Fibroblast of skin of left quadriceps (primary cell): ENCODE results near the gene DDIT4L.
"Not testable (repeated sequence)": the region's sequence is repeated elsewhere in the genome, so short reads cannot be mapped to it uniquely, and the experiment has no call there.

ENCODE experiments used
- DNase-seq, 2 experiments: peaks; one replicate each; pipeline ENCODE4 v3.0.0-alpha.2; 2013; ENCODE audit warnings: low read depth in 2 of 2

Gene DDIT4L

DNA sequence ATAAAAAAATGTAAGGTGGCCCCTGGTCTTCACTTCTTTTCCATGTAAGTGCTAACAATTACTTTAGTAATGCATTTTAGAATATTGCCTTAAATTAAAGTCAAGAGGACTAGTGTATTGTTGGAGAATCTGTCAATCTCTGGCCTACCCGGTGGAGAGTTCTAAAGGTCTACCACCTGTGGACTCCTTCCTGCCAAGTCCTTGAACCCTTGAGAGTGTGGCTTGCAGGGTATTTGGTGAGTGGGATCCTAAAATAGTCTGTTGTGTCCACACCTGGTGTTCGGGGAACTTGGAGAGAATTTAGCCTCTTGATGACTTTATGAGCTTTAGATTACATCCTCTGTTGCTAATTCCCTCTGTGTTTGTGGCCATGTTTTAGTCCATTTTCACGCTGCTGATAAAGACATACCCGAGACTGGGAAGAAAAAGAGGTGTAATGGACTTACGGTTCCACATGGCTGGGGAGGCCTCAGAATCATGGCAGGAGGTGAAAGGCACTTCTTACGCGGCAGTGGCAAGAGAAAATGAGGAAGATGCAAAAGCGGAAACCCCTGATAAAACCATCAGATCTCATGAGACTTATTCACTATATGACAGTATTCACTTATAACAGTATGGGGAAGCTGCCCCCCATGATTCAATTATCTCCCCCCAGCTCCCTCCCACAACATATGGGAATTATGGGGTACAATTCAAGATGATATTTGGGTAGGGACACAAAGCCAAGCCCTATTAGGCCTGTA lies 23.8 kb downstream of the DDIT4L start:
- no peak for DNase-seq

DNA sequence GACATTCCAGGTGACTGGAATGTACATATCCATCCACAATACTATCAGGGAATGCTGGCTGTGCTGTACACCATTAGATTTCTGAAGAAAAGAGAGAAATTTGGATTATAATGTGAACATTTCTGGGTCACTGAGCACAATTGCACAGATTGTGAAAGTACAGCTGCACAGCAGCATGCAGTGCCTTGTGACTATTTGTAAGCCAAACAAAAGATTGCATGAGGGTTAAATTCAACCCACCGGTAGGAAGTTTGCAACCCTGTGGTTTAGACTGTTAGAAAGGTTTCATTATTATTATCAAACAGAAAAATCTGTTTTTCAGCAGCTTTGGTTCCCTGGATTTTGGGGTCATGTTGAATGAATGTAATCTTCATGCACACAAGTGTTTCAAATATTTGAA lies 24.5 kb downstream of the DDIT4L start:
- no peak for DNase-seq

DNA sequence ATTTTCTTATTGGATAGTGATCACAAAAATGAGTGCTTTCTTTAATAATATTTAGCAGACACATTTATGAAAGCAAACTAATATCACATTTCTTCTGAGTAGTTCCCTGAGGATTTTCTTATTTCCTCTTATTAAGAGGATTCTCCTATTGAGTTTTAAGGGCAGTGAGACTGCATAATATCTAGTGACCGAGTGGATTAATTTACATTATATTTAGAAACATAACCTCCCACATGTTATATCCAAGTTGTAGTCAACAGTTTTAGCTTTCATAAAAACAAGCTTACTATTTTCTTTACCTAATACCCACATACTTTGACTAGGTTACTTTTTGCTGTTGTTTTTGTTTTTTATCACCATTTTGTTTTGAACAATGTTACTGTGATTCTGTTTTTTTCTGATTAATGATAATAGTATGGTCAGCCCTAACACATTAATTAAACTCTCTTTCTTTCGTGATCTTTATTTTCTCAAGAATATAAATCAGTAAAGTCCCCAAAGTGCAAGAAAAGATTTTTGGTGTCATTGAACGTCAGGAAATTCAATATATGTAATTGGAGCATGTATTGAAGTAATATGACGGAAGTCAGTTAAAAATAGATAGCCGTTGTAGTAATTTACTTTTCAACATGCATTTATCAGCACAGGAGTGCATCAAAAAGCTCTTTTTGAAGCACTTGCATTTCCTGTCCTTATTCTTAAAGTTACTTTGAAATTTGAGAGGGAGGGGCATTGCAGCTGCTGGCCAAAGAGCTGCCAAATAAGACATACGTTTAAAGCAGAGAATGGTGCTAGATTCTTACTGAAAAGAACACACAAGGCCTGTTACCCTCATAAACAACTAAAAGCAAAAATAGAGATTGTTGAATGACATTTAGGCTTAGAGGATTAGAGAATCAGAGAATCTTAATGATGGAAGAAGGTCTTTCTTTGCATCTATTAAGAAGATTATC lies 25.2 kb downstream of the DDIT4L start:
- DNase-seq, result no peak

DNA sequence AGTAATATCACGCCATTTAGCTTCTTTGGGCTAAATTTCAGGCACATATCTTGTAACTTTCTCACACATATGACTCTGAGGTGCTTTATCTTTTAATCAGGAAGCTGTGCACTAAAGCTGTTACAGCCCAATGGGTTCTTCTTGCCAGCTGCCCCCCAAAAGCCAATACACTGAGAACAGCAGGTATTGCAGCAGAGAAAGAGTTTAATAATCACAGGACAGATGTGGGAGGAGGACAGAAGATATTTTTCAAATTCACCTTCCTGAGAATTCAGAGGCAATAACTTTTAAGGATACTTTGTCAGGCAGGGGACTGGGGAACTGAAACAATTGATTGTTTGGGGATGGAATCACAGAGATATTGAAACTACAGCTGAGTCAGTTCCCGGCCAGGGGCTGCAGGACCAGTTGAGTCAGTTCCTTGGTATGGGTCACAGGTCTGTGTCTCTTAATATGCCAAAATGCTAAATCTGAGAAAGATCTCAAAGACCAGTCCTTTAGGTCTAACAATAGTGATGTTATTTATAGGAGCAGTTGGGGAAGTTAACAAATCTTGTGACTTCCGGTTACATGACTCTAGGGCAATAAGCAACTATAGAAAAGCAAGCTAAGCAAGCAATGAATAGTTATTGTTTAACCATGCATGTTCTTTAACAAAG lies 28.1 kb downstream of the DDIT4L start:
- no peak for DNase-seq

DNA sequence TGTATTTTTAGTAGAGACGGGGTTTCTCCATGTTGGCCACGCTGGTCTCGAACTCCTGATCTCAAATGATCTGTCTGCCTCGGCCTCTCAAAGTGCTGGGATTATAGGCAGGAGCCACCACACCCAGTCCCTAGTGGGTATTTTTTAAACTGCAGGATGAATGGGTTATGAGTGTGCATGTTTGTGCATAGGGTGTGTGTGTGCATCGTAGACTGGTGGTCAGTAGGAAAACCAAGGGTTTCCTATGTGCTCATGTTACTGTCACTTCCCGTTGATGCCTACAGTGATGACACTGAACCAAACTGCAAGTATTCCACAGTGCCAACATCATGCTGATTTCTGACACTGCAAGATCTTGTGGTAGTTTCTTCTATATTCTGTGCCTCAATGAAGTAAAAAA lies 41.1 kb downstream of the DDIT4L start:
- DNase-seq, result no peak

DNA sequence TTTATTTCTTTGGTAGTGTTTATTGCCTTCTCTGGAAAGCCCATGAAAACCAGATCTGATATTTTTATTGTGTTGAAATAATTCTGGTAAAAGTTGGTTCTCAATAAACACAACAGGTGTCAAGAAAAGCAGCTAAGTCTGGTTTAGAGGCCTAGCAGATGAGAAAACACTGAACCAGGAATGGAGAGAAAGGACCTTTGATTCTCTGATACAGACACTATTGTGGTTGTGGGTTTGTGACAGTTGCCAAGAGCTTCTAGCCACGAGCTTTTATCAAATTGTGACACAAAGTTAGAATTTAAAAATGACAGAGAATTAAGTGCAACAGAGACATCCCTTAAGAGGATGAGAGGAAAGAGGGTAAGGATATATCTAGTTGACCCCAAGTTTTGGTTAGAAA lies 42.6 kb downstream of the DDIT4L start:
- DNase-seq, result no peak

DNA sequence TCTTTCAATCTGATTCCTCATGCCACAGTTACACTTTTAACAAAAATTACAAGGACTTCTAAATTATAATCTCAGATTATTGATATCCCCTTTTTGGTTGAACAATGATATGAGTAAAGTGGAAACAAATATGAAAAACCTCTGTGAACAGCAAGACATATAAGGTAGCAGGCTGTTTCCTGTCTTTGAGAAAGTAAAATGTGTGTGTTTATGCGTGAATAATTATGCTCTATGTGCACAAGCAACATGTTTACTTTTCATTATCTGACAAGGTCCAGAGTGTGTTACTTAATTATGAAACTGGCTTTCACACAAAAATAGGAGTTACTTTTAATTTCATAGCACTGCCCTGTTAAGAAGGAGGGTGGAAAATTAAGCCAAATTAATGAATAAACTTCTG lies 43.1 kb downstream of the DDIT4L start:
- no peak for DNase-seq

DNA sequence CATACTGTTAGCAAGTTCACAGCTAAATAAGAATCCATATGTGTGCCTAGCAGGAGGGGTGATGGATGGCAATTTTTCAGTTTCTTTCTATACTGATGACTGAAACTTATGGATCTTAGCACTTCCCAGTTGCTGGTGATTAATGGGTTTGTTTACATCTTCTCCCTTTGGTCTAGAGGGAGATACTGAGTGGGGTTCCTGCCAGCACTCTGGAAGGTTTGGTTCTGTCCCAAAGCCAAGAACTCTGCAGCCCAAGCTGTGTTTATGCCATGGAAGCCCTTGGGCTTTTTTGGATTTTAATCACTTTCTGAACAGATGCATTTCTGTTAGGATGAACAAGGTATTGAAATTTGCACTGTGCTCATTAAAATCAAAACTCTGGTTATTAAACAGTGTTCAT lies 43.5 kb downstream of the DDIT4L start:
- DNase-seq, result no peak

DNA sequence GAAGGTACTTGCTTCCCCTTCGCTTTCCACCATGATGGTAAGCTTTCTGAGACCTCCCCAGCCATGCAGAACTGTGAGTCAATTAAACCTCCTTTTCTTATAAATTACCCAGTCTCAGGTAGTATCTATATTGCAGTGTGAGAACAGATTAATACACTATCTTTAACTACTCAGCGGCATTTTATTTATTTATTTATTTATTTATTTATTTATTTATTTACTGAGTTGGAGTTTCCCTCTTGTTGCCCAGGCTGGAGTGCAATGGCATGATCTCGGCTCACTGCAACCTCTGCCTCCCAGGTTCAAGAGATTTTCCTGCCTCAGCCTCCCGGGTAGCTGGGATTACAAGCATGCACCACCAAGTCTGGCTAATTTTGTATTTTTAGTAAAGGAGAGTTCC lies 52.9 kb downstream of the DDIT4L start:
- DNase-seq, result not testable (repeated sequence)
